GM19395 (cell line): Measurements from ENCODE around the gene MRPL1.
"Not testable (repeated sequence)": the region's sequence is repeated elsewhere in the genome, so short reads cannot be mapped to it uniquely, and the experiment has no call there.

Experiments
- ATAC-seq: cut with Tn5 transposase; IDR thresholded peaks from one replicate; pipeline ENCODE4 v1.9.1; 2021; ENCODE audit warnings: mild to moderate bottlenecking, moderate library complexity; ENCODE audit not compliant: unreplicated experiment

Gene MRPL1

DNA sequence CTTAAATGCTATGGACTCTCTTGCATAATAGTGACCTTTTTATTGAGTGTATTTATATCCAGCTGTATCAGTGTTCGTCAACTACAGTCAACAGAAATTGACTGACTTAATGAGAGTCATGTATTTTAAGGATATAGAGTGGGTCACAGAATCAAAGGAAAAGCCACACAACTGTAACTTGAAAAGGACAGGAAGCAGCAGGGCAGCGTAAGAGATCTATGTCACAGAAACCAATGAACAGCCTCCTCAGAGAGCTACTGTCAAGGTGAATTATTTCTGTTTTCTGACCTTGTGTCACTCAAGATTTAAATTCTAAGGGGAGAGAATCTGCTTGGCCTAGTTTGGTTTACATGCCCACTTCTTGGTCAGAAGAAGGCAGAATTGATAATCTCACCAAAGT lies 100.4 kb downstream of the MRPL1 start:
- no peak for ATAC-seq

DNA sequence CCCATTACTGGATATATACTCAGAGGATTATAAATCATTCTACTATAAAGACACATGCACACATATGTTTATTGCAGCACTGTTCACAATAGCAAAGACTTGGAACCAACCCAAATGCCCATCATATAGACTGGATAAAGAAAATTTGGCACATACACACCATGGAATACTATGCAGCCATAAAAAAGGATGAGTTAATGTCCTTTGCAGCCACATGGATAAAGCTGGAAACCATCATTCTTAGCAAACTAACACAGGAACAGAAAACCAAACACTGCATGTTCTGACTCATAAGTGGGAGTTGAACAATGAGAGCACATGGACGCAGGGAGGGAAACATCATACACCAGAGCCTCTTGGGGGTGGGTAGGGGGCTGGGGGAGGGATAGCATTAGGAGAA lies 111.0 kb downstream of the MRPL1 start:
- not testable (repeated sequence) for ATAC-seq

DNA sequence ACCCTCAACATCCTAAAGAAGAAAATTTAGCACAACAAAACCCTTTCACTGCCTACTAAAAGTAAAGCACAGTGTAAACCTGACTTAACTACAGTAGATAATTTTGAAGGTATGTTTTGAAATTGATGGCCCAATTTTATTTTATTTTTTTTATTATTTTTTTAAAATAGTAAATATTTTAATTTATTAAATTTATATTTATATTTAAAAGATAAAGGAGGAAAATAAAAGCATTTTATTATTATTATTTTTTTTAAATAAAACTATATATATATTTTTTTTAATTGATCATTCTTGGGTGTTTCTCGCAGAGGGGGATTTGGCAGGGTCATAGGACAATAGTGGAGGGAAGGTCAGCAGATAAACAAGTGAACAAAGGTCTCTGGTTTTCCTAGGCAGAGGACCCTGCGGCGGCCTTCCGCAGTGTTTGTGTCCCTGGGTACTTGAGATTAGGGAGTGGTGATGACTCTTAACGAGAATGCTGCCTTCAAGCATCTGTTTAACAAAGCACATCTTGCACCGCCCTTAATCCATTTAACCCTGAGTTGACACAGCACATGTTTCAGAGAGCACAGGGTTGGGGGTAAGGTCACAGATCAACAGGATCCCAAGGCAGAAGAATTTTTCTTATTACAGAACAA lies 120.4 kb downstream of the MRPL1 start:
- not testable (repeated sequence) for ATAC-seq

DNA sequence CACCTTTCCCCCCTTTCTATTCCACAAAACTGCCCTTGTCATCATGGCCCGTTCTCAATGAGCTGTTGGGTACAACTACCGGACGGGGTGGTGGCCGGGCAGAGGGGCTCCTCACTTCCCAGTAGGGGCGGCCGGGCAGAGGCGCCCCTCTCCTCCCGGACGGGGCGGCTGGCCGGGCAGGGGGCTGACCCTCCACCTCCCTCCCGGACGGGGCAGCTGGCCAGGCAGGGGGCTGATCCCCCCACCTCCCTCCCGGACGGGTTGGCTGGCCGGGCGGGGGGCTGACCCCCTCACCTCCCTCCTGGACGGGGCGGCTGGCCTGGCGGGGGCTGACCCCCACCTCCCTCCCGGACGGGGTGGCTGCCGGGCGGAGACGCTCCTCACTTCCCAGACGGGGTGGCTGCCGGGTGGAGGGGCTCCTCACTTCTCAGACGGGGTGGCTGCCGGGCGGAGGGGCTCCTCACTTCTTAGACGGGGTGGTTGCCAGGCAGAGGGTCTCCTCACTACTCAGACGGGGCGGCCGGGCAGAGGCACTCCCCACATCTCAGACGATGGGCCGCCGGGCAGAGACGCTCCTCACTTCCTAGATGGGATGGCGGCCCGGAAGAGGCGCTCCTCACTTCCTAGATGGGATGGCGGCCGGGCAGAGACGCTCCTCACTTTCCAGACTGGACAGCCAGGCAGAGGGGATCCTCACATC lies 121.1 kb downstream of the MRPL1 start:
- ATAC-seq = not testable (repeated sequence)

DNA sequence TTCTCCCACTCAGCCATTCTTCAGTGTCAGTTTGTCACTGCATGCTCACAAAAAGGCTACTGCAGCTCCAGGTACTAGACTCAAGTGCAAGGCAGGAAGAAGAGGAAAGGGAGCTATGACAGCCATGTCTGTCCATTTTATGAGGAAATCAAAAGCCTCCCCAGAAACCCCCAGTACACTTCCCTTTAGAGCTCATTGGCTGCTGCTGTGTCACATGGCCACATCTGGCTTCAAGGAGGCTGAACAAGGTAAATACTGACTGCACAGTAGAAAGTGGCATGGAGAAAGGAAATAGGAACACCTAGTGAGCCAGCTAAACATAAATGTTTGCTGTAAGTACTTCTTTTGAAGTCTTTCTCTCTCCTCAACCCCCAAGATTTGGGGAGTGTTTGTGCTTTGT lies 127.3 kb downstream of the MRPL1 start:
- no peak for ATAC-seq

DNA sequence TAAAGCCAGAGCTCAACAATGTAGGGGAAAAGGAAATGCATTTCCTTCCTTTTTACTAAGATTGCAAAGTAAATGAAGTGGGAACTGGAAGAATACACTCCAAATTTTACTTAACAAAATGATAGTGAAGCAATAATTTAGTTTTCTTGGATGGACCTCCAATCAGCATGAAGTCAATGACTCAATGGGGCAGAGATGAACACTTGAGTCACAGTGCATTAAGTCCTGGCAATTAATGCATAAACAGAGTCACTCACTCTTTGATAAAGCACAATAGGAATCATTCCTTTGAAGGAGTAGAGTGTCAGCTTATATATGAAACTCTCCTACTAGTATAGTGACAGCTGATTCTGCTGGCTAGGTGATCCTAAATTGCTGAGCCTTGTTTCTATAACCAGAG lies 127.8 kb downstream of the MRPL1 start:
- no peak for ATAC-seq

DNA sequence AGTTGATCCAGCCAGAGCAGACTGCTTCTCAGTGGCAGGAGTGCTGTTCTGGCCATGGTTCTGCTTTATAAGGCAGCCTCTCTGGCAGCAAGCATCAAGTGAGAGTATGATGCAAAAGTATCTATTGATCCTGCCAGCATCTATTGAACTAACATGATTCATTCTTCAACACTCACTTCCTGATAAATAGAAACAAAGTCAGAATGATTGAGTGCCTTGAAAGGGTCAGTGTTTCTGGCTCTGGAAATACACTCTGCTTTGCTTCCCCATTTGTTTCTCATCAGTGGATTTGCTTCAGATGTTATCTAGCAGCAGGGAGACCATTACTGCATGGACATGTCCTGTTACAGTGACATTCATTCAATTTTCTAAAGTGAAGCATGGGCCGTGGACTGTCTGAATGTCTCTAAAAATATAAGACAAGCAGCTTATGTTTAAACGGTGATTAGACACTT lies 128.3 kb downstream of the MRPL1 start:
- ATAC-seq = no peak

DNA sequence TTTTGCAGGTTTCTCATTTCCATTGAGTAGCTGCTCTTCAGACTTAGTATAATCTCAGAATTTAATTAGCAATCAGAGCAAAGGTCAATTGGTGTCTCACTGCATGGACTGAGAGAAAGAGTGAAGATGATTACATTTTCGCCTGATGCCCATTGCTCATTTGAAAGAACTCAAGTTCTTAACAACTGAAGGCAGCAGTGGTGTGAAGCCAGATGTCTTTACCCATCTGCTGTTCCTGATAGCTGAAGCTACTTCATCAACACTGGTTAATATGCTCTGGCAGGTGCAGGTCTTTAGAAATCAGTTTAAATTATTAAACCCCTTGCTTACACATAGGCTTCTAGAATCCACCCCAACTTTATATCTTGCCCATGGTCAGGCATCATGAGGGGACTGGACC lies 130.0 kb downstream of the MRPL1 start:
- no peak for ATAC-seq

DNA sequence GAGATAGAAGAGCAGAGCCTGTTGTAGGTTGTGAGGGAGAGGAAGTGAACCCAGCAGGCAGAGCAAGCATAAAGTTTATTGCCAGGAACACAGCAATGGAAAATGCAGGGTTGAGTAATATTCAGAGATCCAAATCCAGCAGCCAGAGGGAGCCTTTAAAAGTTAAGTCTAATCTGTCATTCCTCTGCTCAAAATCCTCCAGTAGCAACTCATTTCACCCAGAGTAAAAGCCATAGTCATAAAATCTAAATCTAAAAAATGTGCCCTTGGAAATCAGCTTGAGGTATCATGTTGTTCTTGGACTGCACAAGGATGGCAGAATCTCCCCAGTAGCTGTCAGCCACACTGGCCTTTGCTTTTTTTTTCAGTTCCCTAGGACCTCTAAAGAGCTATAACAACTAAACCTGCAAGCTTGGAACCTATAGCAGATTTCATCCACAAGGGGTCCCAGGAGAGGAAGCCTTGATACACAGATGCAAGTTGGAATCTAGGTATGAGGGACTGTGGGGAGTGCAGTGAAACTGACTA lies 131.6 kb downstream of the MRPL1 start:
- ATAC-seq = peak; percentile 84

DNA sequence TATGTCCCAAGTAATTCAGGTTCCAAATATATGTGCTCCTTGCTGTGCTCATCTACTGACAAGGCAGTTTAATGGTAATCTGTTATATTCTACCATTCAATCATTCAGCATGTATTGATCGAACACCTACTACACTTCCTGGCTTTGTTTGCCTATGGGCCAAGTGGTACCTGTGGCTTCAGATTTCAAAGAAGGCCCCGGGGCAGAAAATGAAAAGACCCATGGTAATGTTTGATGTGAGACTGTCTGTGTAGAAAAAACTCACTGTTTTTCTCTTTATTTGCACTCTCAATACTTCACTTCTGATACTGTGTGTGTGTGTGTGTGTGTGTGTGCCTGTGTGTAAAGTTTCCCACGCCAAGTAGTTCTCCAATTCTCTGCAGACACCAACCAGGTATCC lies 133.4 kb downstream of the MRPL1 start:
- no peak for ATAC-seq

DNA sequence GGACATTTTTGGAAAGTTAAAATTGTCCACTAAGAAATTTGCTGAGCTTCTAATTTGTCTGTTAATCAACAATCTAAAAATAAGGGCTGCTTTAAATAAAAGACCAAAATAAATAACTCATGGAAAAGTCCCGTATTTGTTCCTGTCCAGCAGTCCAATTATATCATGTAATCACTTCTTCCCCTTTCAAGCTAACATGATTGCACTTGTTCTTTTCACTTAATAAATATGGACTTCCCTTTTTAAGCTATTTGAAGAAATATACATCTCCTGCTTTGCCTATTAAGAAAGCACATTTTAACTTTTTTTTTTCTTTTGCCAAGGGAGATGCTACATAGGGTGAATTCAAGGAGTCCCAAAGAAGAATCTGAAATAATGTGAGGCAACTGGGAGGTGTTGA lies 138.9 kb downstream of the MRPL1 start:
- no peak for ATAC-seq

DNA sequence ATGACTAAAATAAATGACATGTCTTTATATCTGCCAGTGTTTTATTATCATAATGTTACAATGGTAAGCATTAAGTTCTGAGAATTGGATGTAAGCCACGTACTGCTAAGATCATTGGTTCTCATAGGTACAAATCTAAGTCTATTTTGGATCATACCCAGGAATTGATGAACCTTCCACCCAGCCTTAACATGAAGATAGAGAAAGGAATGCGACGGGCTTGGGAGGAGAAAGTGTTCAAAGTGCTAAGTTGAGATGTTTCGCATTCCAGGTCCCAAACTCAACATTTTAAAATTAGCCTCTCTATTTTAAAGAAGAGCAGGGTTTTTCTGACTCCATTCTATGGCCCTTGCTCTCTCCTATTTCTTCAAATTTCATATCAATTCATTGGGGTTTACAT lies 139.6 kb downstream of the MRPL1 start:
- no peak for ATAC-seq
